Lower leg skin (tissue), 3 donors: ENCODE data around the gene ACKR3.

Source experiments
- POLR2A ChIP-seq, 2 donors: fragments of 450-650 bp; IDR thresholded peaks; one replicate each; pipeline ENCODE4 v1.6.1; 2016 to 2017; ENCODE audit warnings: antibody characterized with exemption in 2 of 2, mild to moderate bottlenecking in 1 of 2, moderate library complexity in 1 of 2
- TF ChIP-seq, protein P1 (sequence below), 3 donors: fragments of 450-650 bp; IDR thresholded peaks; one replicate each; pipeline ENCODE4 v1.5.1; 2016; ENCODE audit warnings: antibody characterized with exemption in 3 of 3, mild to moderate bottlenecking in 3 of 3, moderate library complexity in 2 of 3

GRCh38 chr2:236590846-236591245 is 21.2 kb downstream of the ACKR3 start:
- TF ChIP-seq, protein P1, sequence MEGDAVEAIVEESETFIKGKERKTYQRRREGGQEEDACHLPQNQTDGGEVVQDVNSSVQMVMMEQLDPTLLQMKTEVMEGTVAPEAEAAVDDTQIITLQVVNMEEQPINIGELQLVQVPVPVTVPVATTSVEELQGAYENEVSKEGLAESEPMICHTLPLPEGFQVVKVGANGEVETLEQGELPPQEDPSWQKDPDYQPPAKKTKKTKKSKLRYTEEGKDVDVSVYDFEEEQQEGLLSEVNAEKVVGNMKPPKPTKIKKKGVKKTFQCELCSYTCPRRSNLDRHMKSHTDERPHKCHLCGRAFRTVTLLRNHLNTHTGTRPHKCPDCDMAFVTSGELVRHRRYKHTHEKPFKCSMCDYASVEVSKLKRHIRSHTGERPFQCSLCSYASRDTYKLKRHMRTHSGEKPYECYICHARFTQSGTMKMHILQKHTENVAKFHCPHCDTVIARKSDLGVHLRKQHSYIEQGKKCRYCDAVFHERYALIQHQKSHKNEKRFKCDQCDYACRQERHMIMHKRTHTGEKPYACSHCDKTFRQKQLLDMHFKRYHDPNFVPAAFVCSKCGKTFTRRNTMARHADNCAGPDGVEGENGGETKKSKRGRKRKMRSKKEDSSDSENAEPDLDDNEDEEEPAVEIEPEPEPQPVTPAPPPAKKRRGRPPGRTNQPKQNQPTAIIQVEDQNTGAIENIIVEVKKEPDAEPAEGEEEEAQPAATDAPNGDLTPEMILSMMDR (IDR thresholded peaks at IDR 0.05), result no peak
- no peak for TF ChIP-seq POLR2A (IDR thresholded peaks at IDR 0.05)
